ENCODE data around the gene APOA5. TPM values are rescaled to one million over a fixed set of nuclear protein-coding genes. Genes with fewer than 3 reads are reported as not detected.

Gene APOA5
- total and polyA plus RNA-seq, 2 of the 13 experiments (the other 11 are each of a cell fraction or from before 2014, with no cell fraction given): 44.0 to 49.1 TPM

DNA sequence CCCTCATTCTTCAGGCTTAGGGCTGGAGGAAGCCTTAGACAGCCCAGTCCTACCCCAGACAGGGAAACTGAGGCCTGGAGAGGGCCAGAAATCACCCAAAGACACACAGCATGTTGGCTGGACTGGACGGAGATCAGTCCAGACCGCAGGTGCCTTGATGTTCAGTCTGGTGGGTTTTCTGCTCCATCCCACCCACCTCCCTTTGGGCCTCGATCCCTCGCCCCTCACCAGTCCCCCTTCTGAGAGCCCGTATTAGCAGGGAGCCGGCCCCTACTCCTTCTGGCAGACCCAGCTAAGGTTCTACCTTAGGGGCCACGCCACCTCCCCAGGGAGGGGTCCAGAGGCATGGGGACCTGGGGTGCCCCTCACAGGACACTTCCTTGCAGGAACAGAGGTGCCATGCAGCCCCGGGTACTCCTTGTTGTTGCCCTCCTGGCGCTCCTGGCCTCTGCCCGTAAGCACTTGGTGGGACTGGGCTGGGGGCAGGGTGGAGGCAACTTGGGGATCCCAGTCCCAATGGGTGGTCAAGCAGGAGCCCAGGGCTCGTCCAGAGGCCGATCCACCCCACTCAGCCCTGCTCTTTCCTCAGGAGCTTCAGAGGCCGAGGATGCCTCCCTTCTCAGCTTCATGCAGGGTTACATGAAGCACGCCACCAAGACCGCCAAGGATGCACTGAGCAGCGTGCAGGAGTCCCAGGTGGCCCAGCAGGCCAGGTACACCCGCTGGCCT lies 38.7 kb upstream of the APOA5 start (continued):
- 0 out of 2 replicates have a peak, but pooled peaks have one; percentile 11 for TF ChIP-seq ZFX (CRISPR knock-in tag; IDR thresholded peaks at IDR 0.05; ENCODE audit: low read depth)
- peak; percentile 25; the same call in 1 of the 2 replicates for TF ChIP-seq BRD4 (CRISPR knock-in tag; IDR thresholded peaks at IDR 0.05)
- TF ChIP-seq, protein P1, sequence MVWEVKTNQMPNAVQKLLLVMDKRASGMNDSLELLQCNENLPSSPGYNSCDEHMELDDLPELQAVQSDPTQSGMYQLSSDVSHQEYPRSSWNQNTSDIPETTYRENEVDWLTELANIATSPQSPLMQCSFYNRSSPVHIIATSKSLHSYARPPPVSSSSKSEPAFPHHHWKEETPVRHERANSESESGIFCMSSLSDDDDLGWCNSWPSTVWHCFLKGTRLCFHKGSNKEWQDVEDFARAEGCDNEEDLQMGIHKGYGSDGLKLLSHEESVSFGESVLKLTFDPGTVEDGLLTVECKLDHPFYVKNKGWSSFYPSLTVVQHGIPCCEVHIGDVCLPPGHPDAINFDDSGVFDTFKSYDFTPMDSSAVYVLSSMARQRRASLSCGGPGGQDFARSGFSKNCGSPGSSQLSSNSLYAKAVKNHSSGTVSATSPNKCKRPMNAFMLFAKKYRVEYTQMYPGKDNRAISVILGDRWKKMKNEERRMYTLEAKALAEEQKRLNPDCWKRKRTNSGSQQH (CRISPR knock-in tag; IDR thresholded peaks at IDR 0.05; ENCODE audit: low read depth): no peak
- TF ChIP-seq, protein P2, sequence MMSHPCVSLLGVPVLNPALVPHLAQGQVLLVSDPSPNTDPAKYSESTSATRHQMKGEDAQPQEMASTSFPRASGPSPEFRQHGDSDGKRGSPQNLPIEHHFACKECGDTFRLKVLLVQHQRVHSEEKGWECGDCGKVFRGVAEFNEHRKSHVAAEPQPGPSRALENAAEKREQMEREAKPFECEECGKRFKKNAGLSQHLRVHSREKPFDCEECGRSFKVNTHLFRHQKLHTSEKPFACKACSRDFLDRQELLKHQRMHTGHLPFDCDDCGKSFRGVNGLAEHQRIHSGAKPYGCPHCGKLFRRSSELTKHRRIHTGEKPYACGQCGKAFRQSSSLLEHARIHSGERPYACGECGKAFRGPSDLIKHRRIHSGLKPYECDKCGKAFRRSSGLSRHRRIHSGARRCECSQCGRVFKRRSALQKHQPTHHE (CRISPR knock-in tag; IDR thresholded peaks at IDR 0.05; ENCODE audit: borderline replicate concordance): 0 out of 2 replicates have a peak, but pooled peaks have one; percentile 14
- no peak for TF ChIP-seq ELF3 (CRISPR knock-in tag; IDR thresholded peaks at IDR 0.05)
- TF ChIP-seq ZNF263 (CRISPR knock-in tag; IDR thresholded peaks at IDR 0.05): no peak
- 0 out of 2 replicates have a peak, but pooled peaks have one; percentile 8 for TF ChIP-seq HOXA3 (CRISPR knock-in tag; IDR thresholded peaks at IDR 0.05)
- TF ChIP-seq DNMT1 (CRISPR knock-in tag; IDR thresholded peaks at IDR 0.05): no peak
- TF ChIP-seq POLR2AphosphoS5 (IDR thresholded peaks at IDR 0.05; ENCODE audit: low read depth, low read length): peak; percentile 16
- TF ChIP-seq GPN1 (CRISPR knock-in tag; IDR thresholded peaks at IDR 0.05; ENCODE audit: borderline replicate concordance): no peak
- no peak for TF ChIP-seq ZFP41 (CRISPR knock-in tag; IDR thresholded peaks at IDR 0.05; ENCODE audit: borderline replicate concordance)
- TF ChIP-seq ZNF768 (CRISPR knock-in tag; IDR thresholded peaks at IDR 0.05): peak; percentile 79
- no peak for TF ChIP-seq ZNF18 (CRISPR knock-in tag; IDR thresholded peaks at IDR 0.05; ENCODE audit: insufficient replicate concordance)
- TF ChIP-seq PITX1 (CRISPR knock-in tag; IDR thresholded peaks at IDR 0.05): peak; percentile 18; the same call in 1 of the 2 replicates
- peak; percentile 24; the same call in 1 of the 2 replicates for TF ChIP-seq TOPORS (CRISPR knock-in tag; IDR thresholded peaks at IDR 0.05)
- TF ChIP-seq ZSCAN31 (CRISPR knock-in tag; IDR thresholded peaks at IDR 0.05; ENCODE audit: low read depth): peak; percentile 22; the same call in 1 of the 2 replicates
- peak; percentile 74; the same call in 1 of the 2 replicates for TF ChIP-seq ZC3H4 (CRISPR knock-in tag; IDR thresholded peaks at IDR 0.05; ENCODE audit: borderline replicate concordance)
- no peak for TF ChIP-seq ISL2 (CRISPR knock-in tag; IDR thresholded peaks at IDR 0.05)
- no peak for TF ChIP-seq FOXP1 (IDR thresholded peaks at IDR 0.05)
- no peak for TF ChIP-seq FOXP1 (CRISPR knock-in tag; IDR thresholded peaks at IDR 0.05)
- TF ChIP-seq, protein P3, sequence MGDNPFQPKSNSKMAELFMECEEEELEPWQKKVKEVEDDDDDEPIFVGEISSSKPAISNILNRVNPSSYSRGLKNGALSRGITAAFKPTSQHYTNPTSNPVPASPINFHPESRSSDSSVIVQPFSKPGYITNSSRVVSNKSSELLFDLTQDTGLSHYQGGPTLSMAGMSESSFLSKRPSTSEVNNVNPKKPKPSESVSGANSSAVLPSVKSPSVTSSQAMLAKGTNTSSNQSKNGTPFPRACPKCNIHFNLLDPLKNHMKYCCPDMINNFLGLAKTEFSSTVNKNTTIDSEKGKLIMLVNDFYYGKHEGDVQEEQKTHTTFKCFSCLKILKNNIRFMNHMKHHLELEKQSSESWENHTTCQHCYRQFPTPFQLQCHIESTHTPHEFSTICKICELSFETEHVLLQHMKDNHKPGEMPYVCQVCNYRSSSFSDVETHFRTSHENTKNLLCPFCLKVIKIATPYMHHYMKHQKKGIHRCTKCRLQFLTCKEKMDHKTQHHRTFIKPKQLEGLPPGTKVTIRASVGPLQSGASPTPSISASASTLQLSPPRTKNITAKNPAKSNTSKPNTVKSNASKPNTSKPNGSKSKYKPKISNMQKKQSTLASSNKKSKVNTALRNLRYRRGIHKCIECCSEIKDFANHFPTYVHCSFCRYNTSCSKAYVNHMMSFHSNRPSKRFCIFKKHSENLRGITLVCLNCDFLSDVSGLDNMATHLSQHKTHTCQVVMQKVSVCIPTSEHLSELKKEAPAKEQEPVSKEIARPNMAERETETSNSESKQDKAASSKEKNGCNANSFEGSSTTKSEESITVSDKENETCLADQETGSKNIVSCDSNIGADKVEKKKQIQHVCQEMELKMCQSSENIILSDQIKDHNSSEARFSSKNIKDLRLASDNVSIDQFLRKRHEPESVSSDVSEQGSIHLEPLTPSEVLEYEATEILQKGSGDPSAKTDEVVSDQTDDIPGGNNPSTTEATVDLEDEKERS (CRISPR knock-in tag; IDR thresholded peaks at IDR 0.05): 0 out of 2 replicates have a peak, but pooled peaks have one; percentile 32
- TF ChIP-seq TEAD2 (CRISPR knock-in tag; IDR thresholded peaks at IDR 0.05): no peak

All from HepG2 (cell line).